GM06990 (cell line): Measurements from ENCODE around the gene KRTAP24-1.

Experiments
- DNase-seq: peaks from one replicate; pipeline ENCODE4 v3.0.0-alpha.2; 2011; ENCODE audit not compliant: insufficient read length; ENCODE audit errors: extremely low read depth
- H3K27me3 ChIP-seq: replicated peaks from 2 replicates; pipeline ENCODE4 v1.6.0; 2011; ENCODE audit warnings: low read length; ENCODE audit not compliant: control insufficient read depth, insufficient read depth
- H3K36me3 ChIP-seq: 2 replicates; pipeline ENCODE4 v1.5.1; 2011; ENCODE audit warnings: low read length; ENCODE audit not compliant: control insufficient read depth, insufficient read depth
- H3K4me3 ChIP-seq: replicated peaks from 2 replicates; pipeline ENCODE4 v1.5.1; 2011; ENCODE audit warnings: low read depth, mild to moderate bottlenecking, control low read depth, low read length
- CTCF ChIP-seq: IDR thresholded peaks from 2 replicates; pipeline ENCODE4 v1.5.1; 2011; ENCODE audit warnings: low read length, control low read depth, mild to moderate bottlenecking, inconsistent platforms; ENCODE audit not compliant: insufficient read depth, poor library complexity, severe bottlenecking

KRTAP24-1 gene

GRCh38 chr21:30282850-30283249 is at the start of gene KRTAP24-1:
TSS of gene KRTAP24-1 (minus strand) at chr21:30282950. CDS start at chr21:30282932, 18 bp downstream.
- TF ChIP-seq CTCF = no peak
- Histone ChIP-seq H3K36me3 (no peaks in the 10 kb centered on the region), H3K27me3 (no peaks in the 10 kb centered on the region), H3K4me3 (no peak within 1 kb of the TSS)
- no peak for DNase-seq

- Histone ChIP-seq H3K4me3 (no peak overlapping the region), H3K36me3 (no peaks in the 10 kb centered on the region), H3K27me3 (no peaks in the 10 kb centered on the region)
- no peak for DNase-seq
- TF ChIP-seq CTCF = no peak
These were observed 46.6 kb upstream of the KRTAP24-1 start for GRCh38 chr21:30329203-30329875.

- Histone ChIP-seq H3K36me3 (no peaks in the 10 kb centered on the region), H3K27me3 (no peaks in the 10 kb centered on the region), H3K4me3 (no peak overlapping the region)
- no peak for TF ChIP-seq CTCF
- no peak for DNase-seq
These were observed 43.6 kb upstream of the KRTAP24-1 start for GRCh38 chr21:30326390-30326789.

- Histone ChIP-seq H3K4me3 (no peak within 1 kb of the TSS), H3K27me3 (no peaks in the 10 kb centered on the region), H3K36me3 (no peaks in the 10 kb centered on the region)
- TF ChIP-seq CTCF = no peak
- no peak for DNase-seq
These were observed 37.5 kb upstream of the KRTAP24-1 start, which contains the start of gene KRTAP26-1 for GRCh38 chr21:30320215-30320614. TSS of gene KRTAP26-1 (minus strand) at chr21:30320315. CDS start at chr21:30320035, 280 bp downstream.

- H3K36me3 ChIP-seq = no peaks in the 10 kb centered on the region
- no peaks in the 10 kb centered on the region for H3K27me3 ChIP-seq
- no peak for DNase-seq
- no peak overlapping the region for H3K4me3 ChIP-seq
- TF ChIP-seq CTCF = no peak
These were observed 33.0 kb upstream of the KRTAP24-1 start for GRCh38 chr21:30315701-30316100.

GRCh38 chr21:30306884-30307283 is 24.1 kb upstream of the KRTAP24-1 start:
- no peak for DNase-seq
- no peak for TF ChIP-seq CTCF
- Histone ChIP-seq H3K4me3 (no peak overlapping the region), H3K27me3 (no peaks in the 10 kb centered on the region), H3K36me3 (no peaks in the 10 kb centered on the region)
